Cardiac muscle cell (in vitro differentiated cells and primary cell): ENCODE results near the gene LTF. TPM values are rescaled to one million over a fixed set of nuclear protein-coding genes. Genes with fewer than 3 reads are reported as not detected.
"Not testable (repeated sequence)": the region's sequence is repeated elsewhere in the genome, so short reads cannot be mapped to it uniquely, and the experiment has no call there.

Experiments
- DNase-seq, 2 donors: peaks; one replicate each; pipeline versions ENCODE4 v3.0.0 to v3.0.0-alpha.2; 2010 to 2017; ENCODE audit warnings: low read depth in 1 of 2, low spot score in 1 of 2
- H3K27ac ChIP-seq: fragments of 200-600 bp; sonication (generic); 2 replicates; pipeline ENCODE4 v1.5.1; 2016
- H3K27me3 ChIP-seq: fragments of 200-600 bp; sonication (generic); 2 replicates; pipeline ENCODE4 v1.6.0; 2016; ENCODE audit warnings: control low read depth
- H3K36me3 ChIP-seq: fragments of 200-600 bp; sonication (generic); 2 replicates; pipeline ENCODE4 v1.5.1; 2016; ENCODE audit warnings: control low read depth
- H3K4me1 ChIP-seq: fragments of 200-600 bp; sonication (generic); 2 replicates; pipeline ENCODE4 v1.8.1; 2017; ENCODE audit warnings: low read depth, mild to moderate bottlenecking, mixed run types
- H3K4me3 ChIP-seq: fragments of 200-600 bp; sonication (generic); 2 replicates; pipeline ENCODE4 v1.5.1; 2016; ENCODE audit warnings: mild to moderate bottlenecking
- H3K9me3 ChIP-seq: fragments of 200-600 bp; sonication (generic); 2 replicates; pipeline ENCODE4 v1.5.1; 2017; ENCODE audit warnings: low read depth, mild to moderate bottlenecking, control low read depth
- polyA plus RNA-seq: library from polyadenylated mRNA; unstranded; fragments of >200 nt; fragmentation: Nextera tagmentation; extraction: Ambion mirVana; gene quantifications from 2 replicates; pipeline ENCODE4 v1.2.1, GENCODE V29; 2016
- total RNA-seq: library from RNA; depleted of rRNA; stranded (reverse); fragments of >200 nt; gene quantifications from 2 replicates; pipeline ENCODE4 v1.2.3, GENCODE V29; 2016
- TF ChIP-seq, protein P1 (sequence below): IDR thresholded peaks from 2 replicates; pipeline ENCODE4 v1.5.1; 2012; ENCODE audit warnings: low read depth, mild to moderate bottlenecking, low read length

Gene LTF
- total and polyA plus RNA-seq, 2 experiments from 2014 or later, result not detected

DNA sequence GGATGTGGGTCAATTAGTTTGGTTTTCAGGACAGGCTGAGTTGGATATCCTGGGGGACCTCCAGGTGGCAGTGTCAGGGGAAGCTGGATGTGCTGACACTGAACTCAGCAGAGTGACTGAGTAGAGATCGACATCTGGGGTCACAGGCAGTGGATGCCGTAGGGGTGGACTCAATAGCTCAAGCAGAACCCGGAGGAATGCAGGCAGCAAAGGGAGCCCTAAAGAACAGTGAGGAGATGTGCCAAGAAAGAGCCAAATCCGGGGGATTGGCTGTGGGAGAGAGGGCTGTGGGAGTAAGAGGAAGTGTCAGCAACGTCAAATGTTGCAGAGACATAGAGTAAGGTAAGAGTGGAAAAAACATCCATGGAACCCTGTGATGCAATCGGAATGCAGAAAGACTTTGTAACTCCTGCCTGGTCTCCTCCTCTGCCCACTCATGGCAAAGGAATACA, 69.5 kb downstream of the LTF start:
- Histone ChIP-seq H3K27me3 (no peaks in the 10 kb centered on the region), H3K4me3 (no peak overlapping the region), H3K4me1 (peaks cover 32% of the 10 kb centered on the region), H3K27ac (no peak overlapping the region), H3K36me3 (no peaks in the 10 kb centered on the region), H3K9me3 (no peaks in the 10 kb centered on the region)
- TF ChIP-seq, protein P1, sequence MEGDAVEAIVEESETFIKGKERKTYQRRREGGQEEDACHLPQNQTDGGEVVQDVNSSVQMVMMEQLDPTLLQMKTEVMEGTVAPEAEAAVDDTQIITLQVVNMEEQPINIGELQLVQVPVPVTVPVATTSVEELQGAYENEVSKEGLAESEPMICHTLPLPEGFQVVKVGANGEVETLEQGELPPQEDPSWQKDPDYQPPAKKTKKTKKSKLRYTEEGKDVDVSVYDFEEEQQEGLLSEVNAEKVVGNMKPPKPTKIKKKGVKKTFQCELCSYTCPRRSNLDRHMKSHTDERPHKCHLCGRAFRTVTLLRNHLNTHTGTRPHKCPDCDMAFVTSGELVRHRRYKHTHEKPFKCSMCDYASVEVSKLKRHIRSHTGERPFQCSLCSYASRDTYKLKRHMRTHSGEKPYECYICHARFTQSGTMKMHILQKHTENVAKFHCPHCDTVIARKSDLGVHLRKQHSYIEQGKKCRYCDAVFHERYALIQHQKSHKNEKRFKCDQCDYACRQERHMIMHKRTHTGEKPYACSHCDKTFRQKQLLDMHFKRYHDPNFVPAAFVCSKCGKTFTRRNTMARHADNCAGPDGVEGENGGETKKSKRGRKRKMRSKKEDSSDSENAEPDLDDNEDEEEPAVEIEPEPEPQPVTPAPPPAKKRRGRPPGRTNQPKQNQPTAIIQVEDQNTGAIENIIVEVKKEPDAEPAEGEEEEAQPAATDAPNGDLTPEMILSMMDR, result peak; percentile 3
- DNase-seq, result peak in 1 of 2 donors; percentile 79

GRCh38 chr3:46393554-46394434, 70.9 kb downstream of the LTF start:
- DNase-seq, result peak in 1 of 2 donors; percentile 62
- TF ChIP-seq, protein P1, result no peak
- H3K4me3 ChIP-seq, result no peak overlapping the region
- H3K36me3 ChIP-seq, result no peaks in the 10 kb centered on the region
- no peaks in the 10 kb centered on the region for H3K27me3 ChIP-seq
- peaks cover 21% of the 10 kb centered on the region for H3K4me1 ChIP-seq
- no peak overlapping the region for H3K27ac ChIP-seq
- H3K9me3 ChIP-seq, result no peaks in the 10 kb centered on the region

GRCh38 chr3:46393011-46393410, 71.7 kb downstream of the LTF start:
- DNase-seq, result no peak
- Histone ChIP-seq H3K9me3 (no peaks in the 10 kb centered on the region), H3K27ac (no peak overlapping the region), H3K4me3 (no peak overlapping the region), H3K4me1 (peaks cover 19% of the 10 kb centered on the region), H3K36me3 (no peaks in the 10 kb centered on the region), H3K27me3 (no peaks in the 10 kb centered on the region)
- TF ChIP-seq, protein P1, result no peak

- DNase-seq, H3K27me3 ChIP-seq, H3K9me3 ChIP-seq, H3K4me3 ChIP-seq, H3K27ac ChIP-seq, H3K36me3 ChIP-seq, H3K4me1 ChIP-seq: not testable (repeated sequence)
These were observed 73.2 kb downstream of the LTF start for GRCh38 chr3:46391526-46391925.

DNA sequence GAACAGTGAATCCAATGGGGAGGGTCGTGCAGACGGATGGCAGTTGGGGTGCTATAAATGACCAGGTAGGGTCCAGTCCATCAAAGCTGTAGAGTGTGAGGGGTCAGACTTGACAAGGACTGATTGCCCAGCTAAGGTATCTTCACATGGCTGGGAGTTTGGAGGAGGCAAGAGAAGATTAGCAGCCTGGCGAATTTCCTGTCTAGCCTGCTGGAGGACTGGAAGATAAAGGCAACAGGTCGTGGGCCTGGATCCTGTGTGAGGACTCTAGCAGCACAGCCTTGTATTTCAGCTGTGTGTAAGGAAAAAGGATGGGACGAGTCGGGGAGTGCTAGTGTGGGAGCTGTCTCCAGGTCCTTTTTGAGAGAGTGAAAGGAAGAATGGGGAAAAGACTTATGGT, 75.4 kb downstream of the LTF start:
- TF ChIP-seq, protein P1, result no peak
- no peak for DNase-seq
- Histone ChIP-seq H3K27ac (no peak overlapping the region), H3K27me3 (no peaks in the 10 kb centered on the region), H3K36me3 (no peaks in the 10 kb centered on the region), H3K9me3 (no peaks in the 10 kb centered on the region), H3K4me3 (no peak overlapping the region), H3K4me1 (peaks cover 9% of the 10 kb centered on the region)

GRCh38 chr3:46388847-46389246, 75.9 kb downstream of the LTF start:
- H3K27me3 ChIP-seq, DNase-seq, H3K36me3 ChIP-seq, H3K4me1 ChIP-seq, H3K9me3 ChIP-seq, H3K4me3 ChIP-seq, H3K27ac ChIP-seq: not testable (repeated sequence)
